Stimulated activated CD4-positive, alpha-beta T cell treated with anti-CD3 and anti-CD28 coated beads, Interleukin-15, amount 100 ng/mL, for 24 hours (primary cell): ENCODE measurements around the gene POU3F3.

Experiments used
- DNase-seq: peaks from one replicate; pipeline ENCODE4 v3.0.0-alpha.2; 2020

The POU3F3 gene

GRCh38 chr2:104862058-104862941 lies 8.4 kb downstream of the POU3F3 start:
- no peak for DNase-seq

- no peak for DNase-seq
These were observed 9.2 kb downstream of the POU3F3 start for GRCh38 chr2:104863146-104863467.

GRCh38 chr2:104863468-104864279 lies 9.8 kb downstream of the POU3F3 start:
- DNase-seq = no peak

- DNase-seq = no peak
These were observed 10.6 kb downstream of the POU3F3 start for GRCh38 chr2:104864280-104865095.

- DNase-seq = no peak
These were observed 11.2 kb downstream of the POU3F3 start for GRCh38 chr2:104865096-104865470.

- DNase-seq = no peak
These were observed 12.4 kb downstream of the POU3F3 start for GRCh38 chr2:104866122-104866864.

GRCh38 chr2:104866883-104867812 lies 13.2 kb downstream of the POU3F3 start:
- no peak for DNase-seq

- no peak for DNase-seq
These were observed 14.0 kb downstream of the POU3F3 start for GRCh38 chr2:104867813-104868504.

- no peak for DNase-seq
These were observed 14.6 kb downstream of the POU3F3 start for GRCh38 chr2:104868505-104868866.

GRCh38 chr2:104870100-104870975 lies 16.4 kb downstream of the POU3F3 start:
- no peak for DNase-seq

GRCh38 chr2:104871649-104871971 lies 17.7 kb downstream of the POU3F3 start:
- DNase-seq = no peak

- DNase-seq = no peak
These were observed 18.3 kb downstream of the POU3F3 start for GRCh38 chr2:104871972-104872865.

- DNase-seq = peak; percentile 67
These were observed 19.2 kb downstream of the POU3F3 start for GRCh38 chr2:104872866-104873688.

- no peak for DNase-seq
These were observed 19.8 kb downstream of the POU3F3 start for GRCh38 chr2:104873689-104874054.

- DNase-seq = no peak
These were observed 20.3 kb downstream of the POU3F3 start for GRCh38 chr2:104874230-104874629.

- no peak for DNase-seq
These were observed 21.3 kb downstream of the POU3F3 start for GRCh38 chr2:104875262-104875661.

GRCh38 chr2:104876606-104877570 lies 23.0 kb downstream of the POU3F3 start:
- DNase-seq = no peak
